HG03025 (cell line): ENCODE results near the gene CTTNBP2NL.

Experiments
- ATAC-seq: cut with Tn5 transposase; IDR thresholded peaks from one replicate; pipeline ENCODE4 v1.9.1; 2021; ENCODE audit warnings: mild to moderate bottlenecking, moderate library complexity; ENCODE audit not compliant: unreplicated experiment, low FRiP score

CTTNBP2NL gene

GRCh38 chr1:112504661-112505399 is 108.8 kb downstream of the CTTNBP2NL start:
- ATAC-seq: no peak

DNA sequence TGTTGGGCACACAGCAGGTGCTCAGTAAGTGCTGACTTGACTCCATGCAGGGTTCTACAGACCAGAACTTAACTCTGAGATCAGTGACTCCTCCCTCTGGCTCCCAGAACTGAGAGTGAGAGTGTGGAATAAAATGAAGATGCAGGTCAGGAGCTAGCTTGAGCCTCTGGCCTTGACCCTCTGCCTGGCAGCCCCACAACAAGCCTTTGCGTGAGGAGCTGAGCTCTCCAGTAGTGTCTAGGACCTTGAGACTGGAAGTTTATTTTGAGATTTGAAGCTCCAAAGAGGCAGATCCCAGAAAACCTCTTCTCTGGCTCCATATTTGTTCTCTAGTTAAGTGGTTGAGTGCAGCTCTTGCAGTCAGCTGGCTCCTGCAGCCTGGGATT is 109.4 kb downstream of the CTTNBP2NL start:
- no peak for ATAC-seq

GRCh38 chr1:112505878-112506277 is 109.9 kb downstream of the CTTNBP2NL start:
- no peak for ATAC-seq

DNA sequence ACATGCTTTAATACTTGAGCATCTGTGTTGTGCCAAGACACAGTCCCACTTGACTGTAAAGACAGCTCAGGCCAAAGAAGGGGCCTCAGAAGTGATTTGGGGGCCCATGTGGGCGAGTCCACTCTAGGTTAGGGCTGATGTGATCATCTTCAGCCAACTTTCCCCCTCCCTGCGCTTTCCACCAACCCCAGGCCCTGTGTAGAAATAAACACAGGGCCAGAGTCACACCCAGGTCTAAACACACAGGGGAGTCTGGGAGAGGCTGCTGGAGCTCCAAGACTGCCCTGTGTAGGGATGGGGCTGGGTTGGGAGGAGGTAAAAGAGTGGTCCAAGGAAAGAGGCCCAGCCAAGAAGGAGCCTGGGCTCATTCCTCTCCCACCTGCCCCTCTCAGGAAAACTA is 110.3 kb downstream of the CTTNBP2NL start:
- no peak for ATAC-seq

- no peak for ATAC-seq
Measured at GRCh38 chr1:112506731-112507130, 110.7 kb downstream of the CTTNBP2NL start.

- no peak for ATAC-seq
Measured at GRCh38 chr1:112507336-112507735, 111.3 kb downstream of the CTTNBP2NL start.

- no peak for ATAC-seq
Measured at GRCh38 chr1:112507921-112508277, 111.9 kb downstream of the CTTNBP2NL start.

GRCh38 chr1:112508278-112509004 is 112.4 kb downstream of the CTTNBP2NL start, which contains the start of gene WNT2B:
Gene WNT2B, plus strand, starts transcription at chr1:112508965. Its CDS starts 298 bp downstream, at chr1:112509263.
- ATAC-seq: no peak

DNA sequence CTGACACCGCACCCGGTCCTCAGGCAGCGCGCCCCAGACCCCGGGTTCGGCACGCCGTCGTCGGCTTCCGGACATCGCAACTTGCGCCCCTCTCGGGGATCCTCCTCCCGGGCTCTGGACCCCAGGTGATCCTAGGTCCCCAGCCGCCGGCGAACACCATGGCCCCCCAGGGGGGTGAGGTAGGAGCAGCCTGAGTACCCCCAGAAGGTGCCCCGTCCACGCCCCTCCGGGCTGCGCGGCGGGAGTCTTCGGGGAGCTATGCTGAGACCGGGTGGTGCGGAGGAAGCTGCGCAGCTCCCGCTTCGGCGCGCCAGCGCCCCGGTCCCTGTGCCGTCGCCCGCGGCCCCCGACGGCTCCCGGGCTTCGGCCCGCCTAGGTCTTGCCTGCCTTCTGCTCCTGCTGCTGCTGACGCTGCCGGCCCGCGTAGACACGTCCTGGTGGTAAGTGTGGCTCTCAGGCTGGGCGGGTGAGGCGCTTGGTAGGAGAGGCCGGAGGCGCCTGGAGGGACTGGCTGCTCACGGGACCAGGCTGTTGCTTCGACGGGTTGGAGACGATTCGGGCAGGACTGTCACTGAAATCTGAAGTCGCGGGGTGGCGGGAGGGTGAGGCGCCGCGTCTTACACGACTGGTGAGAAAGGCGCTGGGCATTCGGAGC is 113.1 kb downstream of the CTTNBP2NL start:
- ATAC-seq: no peak

GRCh38 chr1:112509660-112510178 is 113.7 kb downstream of the CTTNBP2NL start:
- no peak for ATAC-seq

- ATAC-seq: no peak
Measured at GRCh38 chr1:112510340-112510739, 114.3 kb downstream of the CTTNBP2NL start.
